GM23338 (cell line): ENCODE data around the gene ZNF236. TPM values are rescaled to one million over a fixed set of nuclear protein-coding genes. Genes with fewer than 3 reads are reported as not detected.

Experiments
- ATAC-seq: fragments of 200-7000 bp; cut with Tn5 transposase; 3 replicates; pipeline ENCODE4 v1.9.1; 2020
- DNase-seq: peaks from one replicate; pipeline ENCODE4 v3.0.0-alpha.2; 2015; ENCODE audit warnings: low spot score
- H2AFZ ChIP-seq: fragments of 200-600 bp; sonication (generic); 2 replicates; pipeline ENCODE4 v1.8.0; 2016; ENCODE audit warnings: antibody characterized with exemption, mild to moderate bottlenecking, moderate library complexity
- H3F3A ChIP-seq: fragments of 200-600 bp; sonication (generic); replicated peaks from 2 replicates; pipeline ENCODE4 v1.8.0; 2017; ENCODE audit warnings: antibody characterized with exemption, mixed run types, low read depth
- H3K27ac ChIP-seq: fragments of 200-600 bp; sonication (generic); 2 replicates; pipeline ENCODE4 v1.6.1; 2016; ENCODE audit warnings: low read depth
- H3K27me3 ChIP-seq: fragments of 200-600 bp; sonication (generic); 2 replicates; pipeline ENCODE4 v1.8.0; 2016; ENCODE audit warnings: mild to moderate bottlenecking, mixed run types, moderate library complexity; ENCODE audit not compliant: insufficient read depth
- H3K36me3 ChIP-seq: fragments of 200-600 bp; sonication (generic); 2 replicates; pipeline ENCODE4 v1.8.0; 2016; ENCODE audit warnings: mild to moderate bottlenecking; ENCODE audit not compliant: insufficient read depth
- H3K4me1 ChIP-seq: fragments of 200-600 bp; sonication (generic); 2 replicates; pipeline ENCODE4 v1.8.0; 2016; ENCODE audit warnings: mild to moderate bottlenecking, moderate library complexity; ENCODE audit not compliant: insufficient read depth
- H3K4me2 ChIP-seq: fragments of 200-600 bp; sonication (generic); 2 replicates; pipeline ENCODE4 v1.7.1; 2017; ENCODE audit warnings: mixed run types
- H3K4me3 ChIP-seq: fragments of 200-600 bp; sonication (generic); 2 replicates; pipeline ENCODE4 v1.6.1; 2016; ENCODE audit warnings: mixed run types
- H3K79me2 ChIP-seq: fragments of 200-600 bp; sonication (generic); replicated peaks from 2 replicates; pipeline ENCODE4 v1.8.0; 2017; ENCODE audit warnings: mild to moderate bottlenecking; ENCODE audit not compliant: insufficient read depth
- H3K9me2 ChIP-seq: fragments of 200-600 bp; sonication (generic); 2 replicates; pipeline ENCODE4 v1.8.0; 2017; ENCODE audit not compliant: insufficient read depth
- H4K20me1 ChIP-seq: fragments of 200-600 bp; sonication (generic); replicated peaks from 2 replicates; pipeline ENCODE4 v1.8.0; 2017; ENCODE audit warnings: mild to moderate bottlenecking; ENCODE audit not compliant: insufficient read depth
- H3K27ac Mint-ChIP-seq: 2 replicates; pipeline ENCODE4 v1.8.0; 2020; ENCODE audit warnings: inconsistent platforms, mild to moderate bottlenecking, moderate library complexity, mixed read lengths
- H3K27me3 Mint-ChIP-seq: 3 replicates; pipeline ENCODE4 v1.8.0; 2022; ENCODE audit warnings: low read depth, mild to moderate bottlenecking, moderate library complexity, mixed read lengths, inconsistent platforms; ENCODE audit not compliant: insufficient read depth, poor library complexity
- H3K36me3 Mint-ChIP-seq: 3 replicates; pipeline ENCODE4 v1.8.0; 2021; ENCODE audit warnings: low read depth, mild to moderate bottlenecking, inconsistent platforms, moderate library complexity, mixed read lengths
- H3K4me1 Mint-ChIP-seq: 3 replicates; pipeline ENCODE4 v1.8.0; 2020; ENCODE audit warnings: mild to moderate bottlenecking, inconsistent platforms, mixed read lengths
- H3K4me3 Mint-ChIP-seq: 3 replicates; pipeline ENCODE4 v1.8.0; 2021; ENCODE audit warnings: moderate library complexity, mild to moderate bottlenecking, inconsistent platforms, mixed read lengths
- H3K9me3 Mint-ChIP-seq: 3 replicates; pipeline ENCODE4 v1.8.0; 2020; ENCODE audit warnings: moderate library complexity, mild to moderate bottlenecking, inconsistent platforms, mixed read lengths
- CREB1 ChIP-seq: fragments of 250-450 bp; sonication (Bioruptor Pico); IDR thresholded peaks from 2 replicates; pipeline ENCODE4 v1.5.0; 2020; ENCODE audit warnings: low read depth, mild to moderate bottlenecking, moderate library complexity
- CTCF ChIP-seq, 2 experiments: fragments of 200-600 bp in 1 of 2; sonication (generic) in 1 of 2; conservative IDR thresholded peaks; 2 replicates each; pipeline versions ENCODE4 v1.5.1 to v1.6.1; 2016 to 2017; ENCODE audit warnings: antibody characterized with exemption in 2 of 2, low read depth in 2 of 2, mild to moderate bottlenecking in 2 of 2, moderate library complexity in 1 of 2
- ETS1 ChIP-seq: IDR thresholded peaks from 2 replicates; pipeline ENCODE4 v1.6.1; 2016; ENCODE audit warnings: antibody characterized with exemption
- EZH2 ChIP-seq: fragments of 200-600 bp; sonication (generic); IDR thresholded peaks from one replicate; pipeline ENCODE4 v1.8.0; 2017; ENCODE audit warnings: antibody characterized with exemption, mild to moderate bottlenecking, low read depth; ENCODE audit not compliant: unreplicated experiment
- EZH2phosphoT487 ChIP-seq: fragments of 200-600 bp; sonication (generic); IDR thresholded peaks from one replicate; pipeline ENCODE4 v1.8.1; 2018; ENCODE audit warnings: antibody characterized with exemption; ENCODE audit not compliant: unreplicated experiment
- JUNB ChIP-seq: IDR thresholded peaks from one replicate; pipeline ENCODE4 v1.6.1; 2016; ENCODE audit warnings: antibody characterized with exemption; ENCODE audit not compliant: unreplicated experiment
- NANOG ChIP-seq: IDR thresholded peaks from 2 replicates; pipeline ENCODE4 v1.6.1; 2016; ENCODE audit warnings: antibody characterized with exemption, borderline replicate concordance
- POLR2AphosphoS5 ChIP-seq: IDR thresholded peaks from 2 replicates; pipeline ENCODE4 v1.6.1; 2016; ENCODE audit warnings: antibody characterized with exemption, low read depth
- STAT1 ChIP-seq: IDR thresholded peaks from one replicate; pipeline ENCODE4 v1.6.1; 2016; ENCODE audit warnings: antibody characterized with exemption; ENCODE audit not compliant: unreplicated experiment
- ZNF114 ChIP-seq: fragments of 250-450 bp; sonication (Bioruptor Pico); IDR thresholded peaks from 2 replicates; pipeline ENCODE4 v1.5.0; 2020; ENCODE audit warnings: mild to moderate bottlenecking, moderate library complexity
- ZNF331 ChIP-seq: fragments of 250-450 bp; sonication (Bioruptor Pico); IDR thresholded peaks from 2 replicates; pipeline ENCODE4 v1.5.0; 2020; ENCODE audit warnings: low read depth, mild to moderate bottlenecking, moderate library complexity
- polyA plus RNA-seq: library from polyadenylated mRNA; unstranded; fragments of >200 nt; fragmentation: Nextera tagmentation; extraction: Ambion mirVana; gene quantifications from 2 replicates; pipeline ENCODE4 v1.2.1, GENCODE V29; 2016
- total RNA-seq: library from RNA; depleted of rRNA; stranded (reverse); fragments of >200 nt; shearing (Covaris generic); gene quantifications from 2 replicates; pipeline ENCODE4 v1.2.3, GENCODE V29; 2014
- TF ChIP-seq, protein P1 (sequence below): IDR thresholded peaks from one replicate; pipeline ENCODE4 v1.6.1; 2018; ENCODE audit warnings: antibody characterized with exemption; ENCODE audit not compliant: unreplicated experiment

Gene ZNF236
- total and polyA plus RNA-seq, 2 experiments from 2014 or later: 8.9 to 16.3 TPM

- TF ChIP-seq, protein P1, sequence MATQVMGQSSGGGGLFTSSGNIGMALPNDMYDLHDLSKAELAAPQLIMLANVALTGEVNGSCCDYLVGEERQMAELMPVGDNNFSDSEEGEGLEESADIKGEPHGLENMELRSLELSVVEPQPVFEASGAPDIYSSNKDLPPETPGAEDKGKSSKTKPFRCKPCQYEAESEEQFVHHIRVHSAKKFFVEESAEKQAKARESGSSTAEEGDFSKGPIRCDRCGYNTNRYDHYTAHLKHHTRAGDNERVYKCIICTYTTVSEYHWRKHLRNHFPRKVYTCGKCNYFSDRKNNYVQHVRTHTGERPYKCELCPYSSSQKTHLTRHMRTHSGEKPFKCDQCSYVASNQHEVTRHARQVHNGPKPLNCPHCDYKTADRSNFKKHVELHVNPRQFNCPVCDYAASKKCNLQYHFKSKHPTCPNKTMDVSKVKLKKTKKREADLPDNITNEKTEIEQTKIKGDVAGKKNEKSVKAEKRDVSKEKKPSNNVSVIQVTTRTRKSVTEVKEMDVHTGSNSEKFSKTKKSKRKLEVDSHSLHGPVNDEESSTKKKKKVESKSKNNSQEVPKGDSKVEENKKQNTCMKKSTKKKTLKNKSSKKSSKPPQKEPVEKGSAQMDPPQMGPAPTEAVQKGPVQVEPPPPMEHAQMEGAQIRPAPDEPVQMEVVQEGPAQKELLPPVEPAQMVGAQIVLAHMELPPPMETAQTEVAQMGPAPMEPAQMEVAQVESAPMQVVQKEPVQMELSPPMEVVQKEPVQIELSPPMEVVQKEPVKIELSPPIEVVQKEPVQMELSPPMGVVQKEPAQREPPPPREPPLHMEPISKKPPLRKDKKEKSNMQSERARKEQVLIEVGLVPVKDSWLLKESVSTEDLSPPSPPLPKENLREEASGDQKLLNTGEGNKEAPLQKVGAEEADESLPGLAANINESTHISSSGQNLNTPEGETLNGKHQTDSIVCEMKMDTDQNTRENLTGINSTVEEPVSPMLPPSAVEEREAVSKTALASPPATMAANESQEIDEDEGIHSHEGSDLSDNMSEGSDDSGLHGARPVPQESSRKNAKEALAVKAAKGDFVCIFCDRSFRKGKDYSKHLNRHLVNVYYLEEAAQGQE: no peak
- TF ChIP-seq POLR2AphosphoS5: no peak
- TF ChIP-seq ZNF114 (CRISPR knock-in tag): no peak
- TF ChIP-seq EZH2phosphoT487: no peak
- no peak for TF ChIP-seq STAT1
- no peak for TF ChIP-seq CREB1 (CRISPR knock-in tag)
- TF ChIP-seq ETS1: no peak
- no peak for TF ChIP-seq EZH2
- TF ChIP-seq NANOG: no peak
- no peak for TF ChIP-seq CTCF (conservative IDR thresholded peaks at IDR 0.05; ENCODE audit: low read depth in 2 of 2)
These were observed 14.7 kb downstream of the ZNF236 start (continued) for GRCh38 chr18:76837071-76837470.

DNA sequence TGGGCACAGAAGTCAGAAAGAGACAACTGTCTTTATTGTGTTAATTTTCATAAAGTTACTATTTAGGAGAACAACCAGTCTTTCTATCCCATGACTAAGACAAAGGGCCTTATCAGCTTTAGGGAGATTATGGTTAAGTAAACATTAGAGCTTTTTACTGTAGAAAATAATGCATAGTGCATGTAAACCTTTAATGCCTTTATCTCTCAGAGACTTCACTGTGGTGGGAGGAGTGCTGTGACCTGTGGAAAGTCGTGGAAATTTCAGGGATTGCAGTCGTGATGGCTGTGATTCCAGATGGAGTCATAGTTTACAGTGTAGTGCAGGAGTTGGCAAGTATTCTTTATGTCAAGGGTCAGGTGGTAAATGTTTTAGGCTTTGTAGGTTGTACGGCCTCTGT, 15.8 kb downstream of the ZNF236 start:
- Mint-ChIP-seq H3K9me3 (no peaks in the 10 kb centered on the region), H3K27ac (no peak overlapping the region), H3K4me1 (peaks cover 14% of the 10 kb centered on the region; the same call in 2 of the 3 replicates), H3K27me3 (no peaks in the 10 kb centered on the region), H3K4me3 (no peak overlapping the region), H3K36me3 (no peaks in the 10 kb centered on the region)
- Histone ChIP-seq H3F3A (no peaks in the 10 kb centered on the region), H3K36me3 (no peaks in the 10 kb centered on the region), H3K9me2 (no peaks in the 10 kb centered on the region), H3K27me3 (no peaks in the 10 kb centered on the region), H3K4me3 (no peak overlapping the region), H3K4me2 (no peak overlapping the region), H3K27ac (no peak overlapping the region), H3K4me1 (no peaks in the 10 kb centered on the region), H2AFZ (no peak overlapping the region), H4K20me1 (no peaks in the 10 kb centered on the region), H3K79me2 (peaks cover 64% of the 10 kb centered on the region)
- DNase-seq (no peak), ATAC-seq (no peak)
- TF ChIP-seq NANOG (no peak), JUNB (no peak), STAT1 (no peak), CTCF (conservative IDR thresholded peaks at IDR 0.05; ENCODE audit: low read depth in 2 of 2) (no peak), EZH2 (no peak), ZNF331 (CRISPR knock-in tag) (no peak), ZNF114 (CRISPR knock-in tag) (no peak)
